HG02642 (cell line): Measurements from ENCODE around the gene FAM170B.

Experiments used
- ATAC-seq: cut with Tn5 transposase; IDR thresholded peaks from one replicate; pipeline ENCODE4 v1.9.1; 2021; ENCODE audit warnings: mild to moderate bottlenecking; ENCODE audit not compliant: unreplicated experiment, poor library complexity

The FAM170B gene

GRCh38 chr10:49131507-49132361 lies 2.1 kb downstream of the FAM170B start:
- ATAC-seq, result no peak

- no peak for ATAC-seq
Observed at GRCh38 chr10:49129376-49129775, 4.4 kb downstream of the FAM170B start.

GRCh38 chr10:49128854-49129253 lies 5.0 kb downstream of the FAM170B start:
- ATAC-seq, result no peak

- ATAC-seq, result no peak
Observed at GRCh38 chr10:49123981-49124950, 9.6 kb downstream of the FAM170B start.

- ATAC-seq, result no peak
Observed at GRCh38 chr10:49120911-49121310, 12.9 kb downstream of the FAM170B start.

GRCh38 chr10:49119746-49120145 lies 14.1 kb downstream of the FAM170B start:
- no peak for ATAC-seq

- ATAC-seq, result no peak
Observed at GRCh38 chr10:49118430-49119074, 15.3 kb downstream of the FAM170B start.

GRCh38 chr10:49117376-49118070 lies 16.3 kb downstream of the FAM170B start:
- no peak for ATAC-seq

- no peak for ATAC-seq
Observed at GRCh38 chr10:49116509-49117375, 17.1 kb downstream of the FAM170B start.

GRCh38 chr10:49115796-49116508 lies 17.9 kb downstream of the FAM170B start:
- ATAC-seq, result no peak

- ATAC-seq, result no peak
Observed at GRCh38 chr10:49115015-49115795, 18.6 kb downstream of the FAM170B start, which contains the start of gene VSTM4. Gene VSTM4 (minus strand): TSS chr10:49115522. CDS start chr10:49115485, 37 bp downstream.

GRCh38 chr10:49114718-49115014 lies 19.2 kb downstream of the FAM170B start:
- no peak for ATAC-seq

GRCh38 chr10:49113741-49114141 lies 20.1 kb downstream of the FAM170B start:
- no peak for ATAC-seq

- ATAC-seq, result no peak
Observed at GRCh38 chr10:49112851-49113250, 21.0 kb downstream of the FAM170B start.

GRCh38 chr10:49112098-49112497 lies 21.7 kb downstream of the FAM170B start:
- ATAC-seq, result no peak

- no peak for ATAC-seq
Observed at GRCh38 chr10:49111320-49111698, 22.5 kb downstream of the FAM170B start.

GRCh38 chr10:49110684-49111319 lies 23.0 kb downstream of the FAM170B start:
- ATAC-seq, result no peak
